Pancreas (tissue), 10 donors: ENCODE data around the gene TMEM255B. TPM values are rescaled to one million over a fixed set of nuclear protein-coding genes. Genes with fewer than 3 reads are reported as not detected.
A peak's percentile ranks its signal among the peaks of the same experiment; 100 is the strongest.

ENCODE experiments used
- ATAC-seq, 4 donors: fragments of 200-7000 bp; cut with Tn5 transposase; one replicate each; pipeline versions ENCODE4 v1.8.0 to v1.9.1; 2020; ENCODE audit warnings: mild to moderate bottlenecking in 4 of 4, moderate library complexity in 4 of 4
- DNase-seq, 6 donors: peaks; one replicate each; pipeline ENCODE4 v3.0.0-alpha.2; 2020
- FAIRE-seq: peaks from 2 replicates; lab custom pipeline; 2012; peaks lifted over from hg19 to GRCh38; lab: Jason Lieb, UNC
- H3K27ac ChIP-seq, 4 donors: fragments of 200-600 bp; sonication (generic); 1 replicate in 3 of 4; 2 replicates in 1 of 4; pipeline versions ENCODE4 v1.5.0 to v1.8.0; 2020
- H3K27me3 ChIP-seq, 4 donors: fragments of 200-600 bp; one replicate each; pipeline ENCODE4 v1.8.0; 2021
- H3K36me3 ChIP-seq, 3 donors: fragments of 200-600 bp; sonication (generic) in 1 of 3; one replicate each; pipeline versions ENCODE4 v1.5.0 to v1.8.0; 2020 to 2021
- H3K4me1 ChIP-seq, 3 donors: fragments of 200-600 bp; one replicate each; pipeline ENCODE4 v1.8.0; 2021
- H3K4me3 ChIP-seq, 4 donors: fragments of 200-600 bp; sonication (generic) in 2 of 4; one replicate each; pipeline versions ENCODE4 v1.5.0 to v1.8.0; 2020 to 2021
- H3K9me3 ChIP-seq, 4 donors: fragments of 200-600 bp; one replicate each; pipeline ENCODE4 v1.8.0; 2021
- WGBS, 2 donors: extraction: QIAGEN DNeasy Blood & Tissue Kit; methylation state at CpG; one replicate each; pipeline ENCODE4 v1.1.7; 2013; 5-methylcytosine and 5-hydroxymethylcytosine counted together
- intact Hi-C, 3 donors: fragments of 100-400 bp; cut with DNase I; formaldehyde crosslinking; loops; one replicate each; pipeline versions ENCODE4 v1.11.1 to v1.14.2; 2022
- polyA plus RNA-seq, 2 donors: library from polyadenylated mRNA; stranded (reverse); fragments of 200-250 nt; gene quantifications; one replicate each; pipeline ENCODE4 v1.2.3, GENCODE V29; 2013
- total RNA-seq, 6 donors: library from RNA; stranded (reverse); fragmentation: NEBNext Ultra II Directional in 4 of 6; extraction: Animal tissue kit (Norgen Biotek cat#: 25700) in 4 of 6; gene quantifications; one replicate each; pipeline versions ENCODE4 v1.2.1 to v1.2.4, GENCODE V29; 2021 to 2023
- TF ChIP-seq, protein P1 (sequence below), 4 donors: fragments of 200-600 bp; sonication (generic) in 3 of 4; IDR thresholded peaks; one replicate each; pipeline versions ENCODE4 v1.5.0 to v1.8.0; 2021; ENCODE audit warnings: antibody characterized with exemption in 4 of 4
- donor health status: healthy with polysubstance abuse.
- donor health status: DM: no; HTN: no; CAD: no; lungs with moderate emphysema.
- donor health status: DM: no; HTN: no; CAD: no.
- donor health status: control.
- donor health status: control.
- donor health status: Bipolar disorder and iron deficiency.
- donor health status: DM: yes; HTN: yes; CAD: no.
- donor health status: DM: no; HTN: no; CAD: no.
- donor health status: DM: no; HTN: no; CAD: no.
- donor health status: DM: yes; HTN: yes; CAD: no.

The TMEM255B gene
- total and polyA plus RNA-seq, 8 donors, result 1.8 to 17.9 (median 4.4) TPM

DNA sequence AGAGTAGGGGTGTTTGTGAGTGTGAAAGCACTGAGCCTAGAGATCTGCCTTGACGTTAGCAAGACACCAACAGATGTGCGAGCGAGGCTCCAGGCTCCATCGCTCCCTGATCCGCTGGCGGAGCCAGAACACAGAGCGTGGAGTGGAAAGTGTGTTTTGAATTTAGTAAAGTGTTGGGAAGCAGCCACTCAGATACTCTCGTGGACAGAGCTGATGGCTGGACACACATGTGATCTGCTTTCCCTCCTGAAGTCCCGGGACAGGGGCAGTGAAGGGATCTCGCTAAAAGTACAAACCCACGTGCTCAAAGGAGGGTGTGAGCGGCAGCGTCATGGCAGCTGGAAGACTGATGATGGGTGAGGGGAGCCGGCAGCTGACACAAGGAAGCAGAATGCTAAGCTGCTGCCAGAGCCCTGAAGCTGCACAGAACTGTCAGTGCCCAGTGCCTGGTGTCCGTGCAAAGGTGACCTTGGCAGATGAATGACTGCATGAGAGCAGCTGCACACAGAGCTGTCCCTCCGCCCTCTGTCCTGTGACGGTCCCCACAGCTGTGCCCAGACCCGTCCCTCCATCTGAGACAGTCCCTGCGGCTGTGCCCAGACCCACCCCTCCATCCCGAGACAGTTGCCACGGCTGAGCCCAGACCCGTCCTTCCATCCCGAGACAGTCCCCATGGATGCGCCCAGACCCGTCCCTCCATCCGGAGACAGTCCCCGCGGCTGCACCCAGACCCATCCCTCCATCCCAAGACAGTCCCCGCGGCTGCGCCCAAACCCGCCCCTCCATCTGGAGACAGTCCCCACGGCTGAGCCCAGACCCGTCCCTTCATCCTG lies 29.6 kb upstream of the TMEM255B start:
- Histone ChIP-seq H3K4me1 (no peaks in the 10 kb centered on the region), H3K36me3 (no peaks in the 10 kb centered on the region), H3K27ac (no peak overlapping the region), H3K9me3 (no peaks in the 10 kb centered on the region), H3K4me3 (no peak overlapping the region), H3K27me3 (no peaks in the 10 kb centered on the region)
- FAIRE-seq (no peak), DNase-seq (peak in 2 of 6 donors; percentile 58 to 77), ATAC-seq (no peak)
- intact Hi-C loops, result no loop called here
- 40 to 43% methylated on average over 33 to 34 of the region's 34 CpGs for WGBS, 2 donors
- TF ChIP-seq, protein P1, sequence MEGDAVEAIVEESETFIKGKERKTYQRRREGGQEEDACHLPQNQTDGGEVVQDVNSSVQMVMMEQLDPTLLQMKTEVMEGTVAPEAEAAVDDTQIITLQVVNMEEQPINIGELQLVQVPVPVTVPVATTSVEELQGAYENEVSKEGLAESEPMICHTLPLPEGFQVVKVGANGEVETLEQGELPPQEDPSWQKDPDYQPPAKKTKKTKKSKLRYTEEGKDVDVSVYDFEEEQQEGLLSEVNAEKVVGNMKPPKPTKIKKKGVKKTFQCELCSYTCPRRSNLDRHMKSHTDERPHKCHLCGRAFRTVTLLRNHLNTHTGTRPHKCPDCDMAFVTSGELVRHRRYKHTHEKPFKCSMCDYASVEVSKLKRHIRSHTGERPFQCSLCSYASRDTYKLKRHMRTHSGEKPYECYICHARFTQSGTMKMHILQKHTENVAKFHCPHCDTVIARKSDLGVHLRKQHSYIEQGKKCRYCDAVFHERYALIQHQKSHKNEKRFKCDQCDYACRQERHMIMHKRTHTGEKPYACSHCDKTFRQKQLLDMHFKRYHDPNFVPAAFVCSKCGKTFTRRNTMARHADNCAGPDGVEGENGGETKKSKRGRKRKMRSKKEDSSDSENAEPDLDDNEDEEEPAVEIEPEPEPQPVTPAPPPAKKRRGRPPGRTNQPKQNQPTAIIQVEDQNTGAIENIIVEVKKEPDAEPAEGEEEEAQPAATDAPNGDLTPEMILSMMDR (IDR thresholded peaks at IDR 0.05), result no peak

DNA sequence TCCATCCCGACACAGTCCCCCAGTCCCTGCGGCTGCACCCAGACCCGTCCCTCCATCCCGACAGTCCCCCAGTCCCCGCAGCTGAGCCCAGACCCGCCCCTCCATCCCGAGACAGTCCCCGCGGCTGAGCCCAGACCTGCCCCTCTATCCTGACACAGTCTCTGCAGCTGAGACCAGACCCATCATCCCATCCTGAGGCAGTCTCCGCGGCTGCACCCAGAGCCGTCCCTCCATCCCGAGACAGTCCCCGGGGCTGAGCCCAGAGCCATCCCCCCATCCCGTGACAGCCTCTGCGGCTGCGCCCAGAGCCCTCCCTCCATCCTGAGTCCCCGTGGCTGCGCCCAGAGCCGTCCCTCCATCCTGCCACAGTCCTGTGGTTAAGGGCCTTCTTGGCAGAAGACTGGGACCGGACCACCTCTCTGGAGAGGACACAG lies 28.8 kb upstream of the TMEM255B start:
- FAIRE-seq (no peak), ATAC-seq (no peak), DNase-seq (peak in 2 of 6 donors; percentile 55 to 66)
- 35 to 49% methylated on average over 21 of the region's 21 CpGs for WGBS, 2 donors
- H3K27ac ChIP-seq, result no peak overlapping the region
- H3K27me3 ChIP-seq, result no peaks in the 10 kb centered on the region
- TF ChIP-seq, protein P1 (IDR thresholded peaks at IDR 0.05), result no peak
- H3K9me3 ChIP-seq, result no peaks in the 10 kb centered on the region
- no peaks in the 10 kb centered on the region for H3K4me1 ChIP-seq
- no peak overlapping the region for H3K4me3 ChIP-seq
- no peaks in the 10 kb centered on the region for H3K36me3 ChIP-seq
- intact Hi-C loops, result no loop called here

DNA sequence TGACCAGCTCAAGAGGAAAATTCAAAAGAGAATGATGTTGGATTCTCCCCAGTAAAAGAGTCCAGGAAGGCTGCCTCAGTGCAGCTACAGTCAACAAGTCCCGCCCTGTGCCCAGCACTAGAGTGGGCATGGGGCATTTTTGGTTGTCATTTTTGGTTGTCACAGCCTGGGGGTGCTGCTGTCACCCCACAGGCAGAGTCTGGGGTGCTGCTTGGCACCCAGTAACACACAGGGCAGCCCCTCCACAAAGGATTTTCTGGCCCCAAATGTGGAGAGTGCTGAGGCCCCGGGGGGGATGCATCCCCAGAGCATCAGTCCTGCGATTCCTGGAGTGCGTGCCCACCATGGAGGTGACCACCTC lies 28.2 kb upstream of the TMEM255B start:
- Histone ChIP-seq H3K27me3 (no peaks in the 10 kb centered on the region), H3K4me1 (no peaks in the 10 kb centered on the region), H3K36me3 (no peaks in the 10 kb centered on the region), H3K9me3 (no peaks in the 10 kb centered on the region), H3K4me3 (no peak overlapping the region), H3K27ac (no peak overlapping the region)
- no peak for ATAC-seq
- TF ChIP-seq, protein P1 (IDR thresholded peaks at IDR 0.05), result no peak
- peak in 1 of 6 donors; percentile 29 for DNase-seq
- no peak for FAIRE-seq
- WGBS, 2 donors, result 86 to 89% methylated on average over 4 of the region's 4 CpGs
- intact Hi-C loops, result no loop called here

DNA sequence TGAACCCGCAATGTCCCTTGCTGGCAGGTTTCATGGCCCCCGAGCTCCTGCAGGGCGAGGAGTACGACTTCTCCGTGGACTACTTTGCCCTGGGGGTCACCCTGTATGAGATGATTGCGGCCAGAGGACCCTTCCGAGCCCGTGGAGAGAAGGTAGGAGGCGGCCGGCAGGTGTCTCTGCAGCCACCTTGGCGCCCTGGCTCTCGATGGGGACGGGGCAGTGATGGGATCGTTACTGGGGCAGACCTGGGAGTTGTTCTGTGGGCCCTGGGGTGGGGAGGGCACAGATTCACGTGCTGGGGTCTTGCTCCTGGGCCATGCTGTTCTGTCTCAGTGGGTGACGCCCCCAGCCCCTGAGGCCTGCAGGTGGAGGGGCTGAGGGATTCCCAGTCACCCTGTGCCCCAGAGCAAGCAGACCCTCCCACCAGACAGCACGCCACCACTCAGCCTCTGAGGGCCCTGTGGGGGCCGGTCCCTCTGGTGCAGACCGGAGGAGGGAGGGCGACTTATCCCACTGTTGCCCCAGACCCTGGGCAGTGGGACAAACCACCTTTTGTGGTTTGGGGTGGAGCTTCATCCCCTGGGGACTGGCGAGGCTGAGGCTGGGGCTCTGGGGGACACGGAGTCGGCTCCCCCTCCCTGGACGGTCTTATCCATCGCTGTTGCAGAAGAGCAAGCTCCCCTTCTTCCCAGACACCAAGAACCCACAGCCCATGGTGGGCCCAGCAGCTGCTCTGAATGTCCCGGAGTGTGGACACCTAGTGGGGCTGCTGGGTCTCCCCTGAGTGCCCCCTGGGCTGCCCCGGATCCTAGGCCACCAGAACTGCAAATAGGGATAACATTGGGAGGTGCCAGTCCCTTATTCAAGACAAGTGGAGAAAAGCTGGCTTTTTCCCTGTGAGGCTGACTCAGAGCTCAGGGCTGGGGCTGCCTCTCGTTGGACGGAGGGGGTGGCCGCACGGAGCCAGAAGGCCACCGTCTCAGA lies 27.5 kb upstream of the TMEM255B start:
- intact Hi-C loops, result no loop called here
- Histone ChIP-seq H3K27me3 (no peaks in the 10 kb centered on the region), H3K27ac (no peak overlapping the region), H3K4me3 (no peak overlapping the region), H3K9me3 (no peaks in the 10 kb centered on the region), H3K36me3 (no peaks in the 10 kb centered on the region), H3K4me1 (no peaks in the 10 kb centered on the region)
- DNase-seq (peak in 2 of 6 donors; percentile 59 to 62), ATAC-seq (no peak), FAIRE-seq (no peak)
- WGBS, 2 donors, result 57 to 69% methylated on average over 32 of the region's 32 CpGs
- TF ChIP-seq, protein P1 (IDR thresholded peaks at IDR 0.05), result no peak
